B cell (primary cell): ENCODE measurements around the gene PTPRU. TPM values are rescaled to one million over a fixed set of nuclear protein-coding genes. Genes with fewer than 3 reads are reported as not detected.

Experiments
- ATAC-seq: fragments of 200-7000 bp; cut with Tn5 transposase; one replicate; pipeline ENCODE4 v1.10.0; 2021; ENCODE audit warnings: low read depth, mild to moderate bottlenecking, moderate number of reproducible peaks, moderate library complexity
- CTCF ChIA-PET: fragments of 350-600 bp; sonication (Branson Sonifier 250); formaldehyde crosslinking; loops from one replicate; lab custom pipeline; 2021; ENCODE audit warnings: antibody characterized with exemption, inconsistent platforms; lab: Charles Lee
- POLR2A ChIA-PET: fragments of 350-600 bp; sonication (Branson Sonifier 250); formaldehyde crosslinking; loops from one replicate; lab custom pipeline; 2021; ENCODE audit warnings: antibody characterized with exemption; lab: Charles Lee
- DNase-seq: peaks from one replicate; pipeline ENCODE4 v3.0.0; 2013
- H2AFZ ChIP-seq: 2 replicates; pipeline ENCODE4 v1.6.1; 2012; ENCODE audit warnings: mild to moderate bottlenecking, low read depth, low read length; ENCODE audit not compliant: insufficient read depth, poor library complexity, severe bottlenecking
- H3K27ac ChIP-seq, 2 donors: 1 replicate in 1 of 2; 2 replicates in 1 of 2; pipeline ENCODE4 v1.5.1; 2012 to 2013; ENCODE audit warnings: low read length in 2 of 2, mild to moderate bottlenecking in 2 of 2, moderate library complexity in 1 of 2
- H3K27me3 ChIP-seq, 4 experiments: fragments of 200-600 bp in 1 of 4; sonication (generic) in 1 of 4; replicated peaks in 1 of 4; 1 replicate in 2 of 4; 2 replicates in 2 of 4; pipeline versions ENCODE4 v1.6.1 to v1.7.0; 2013 to 2016; ENCODE audit warnings: low read length in 3 of 4, mild to moderate bottlenecking in 2 of 4, mixed read lengths in 1 of 4, moderate library complexity in 1 of 4; ENCODE audit not compliant: insufficient read depth in 4 of 4, control insufficient read depth in 3 of 4; ENCODE audit errors: control extremely low read depth in 1 of 4
- H3K36me3 ChIP-seq, 2 experiments: replicated peaks in 1 of 2; 1 replicate in 1 of 2; 2 replicates in 1 of 2; pipeline versions ENCODE4 v1.6.1 to v1.7.1; 2013; ENCODE audit warnings: low read length in 1 of 2; ENCODE audit not compliant: insufficient read depth in 2 of 2, control insufficient read depth in 1 of 2; ENCODE audit errors: control extremely low read depth in 1 of 2, extremely low read depth in 1 of 2
- H3K4me1 ChIP-seq, 2 donors: fragments of 200-600 bp in 1 of 2; sonication (generic) in 1 of 2; 1 replicate in 1 of 2; 2 replicates in 1 of 2; pipeline versions ENCODE4 v1.5.1 to v1.6.1; 2013 to 2017; ENCODE audit warnings: low read length in 2 of 2; ENCODE audit not compliant: control insufficient read depth in 2 of 2, insufficient read depth in 2 of 2
- H3K4me2 ChIP-seq: replicated peaks from 2 replicates; pipeline ENCODE3; 2012; ENCODE audit warnings: mild to moderate bottlenecking, low read depth, low read length; ENCODE audit not compliant: poor library complexity, severe bottlenecking
- H3K4me3 ChIP-seq, 5 experiments: fragments of 200-600 bp in 1 of 5; sonication (generic) in 1 of 5; 1 replicate in 3 of 5; 2 replicates in 2 of 5; pipeline versions ENCODE4 v1.5.1 to v1.7.0; 2011 to 2016; ENCODE audit warnings: low read length in 4 of 5, mild to moderate bottlenecking in 4 of 5, low read depth in 2 of 5, control low read depth in 1 of 5, moderate library complexity in 1 of 5; ENCODE audit not compliant: insufficient read depth in 1 of 5; ENCODE audit errors: control extremely low read depth in 1 of 5, extremely low read depth in 1 of 5
- H3K79me2 ChIP-seq: fragments of 200-600 bp; sonication (generic); one replicate; pipeline ENCODE4 v1.6.0; 2016; ENCODE audit warnings: low read length; ENCODE audit not compliant: control insufficient read depth, insufficient read depth
- H3K9ac ChIP-seq: fragments of 200-600 bp; sonication (generic); 2 replicates; pipeline ENCODE4 v1.6.1; 2017; ENCODE audit warnings: mild to moderate bottlenecking, low read length, moderate library complexity
- H3K9me3 ChIP-seq, 3 donors: one replicate each; pipeline versions ENCODE4 v1.6.1 to v1.7.1; 2013; ENCODE audit warnings: low read length in 2 of 3; ENCODE audit not compliant: control insufficient read depth in 2 of 3, insufficient read depth in 1 of 3; ENCODE audit errors: control extremely low read depth in 1 of 3
- H4K20me1 ChIP-seq: 2 replicates; pipeline ENCODE4 v1.6.0; 2012; ENCODE audit warnings: mild to moderate bottlenecking, low read length; ENCODE audit not compliant: insufficient read depth, control insufficient read depth, poor library complexity, severe bottlenecking
- H3K27ac Mint-ChIP-seq: one replicate; pipeline ENCODE4 v1.8.0; 2021; ENCODE audit warnings: mixed read lengths
- H3K27me3 Mint-ChIP-seq: one replicate; pipeline ENCODE4 v1.8.0; 2021; ENCODE audit warnings: mixed read lengths
- H3K4me1 Mint-ChIP-seq: one replicate; pipeline ENCODE4 v1.8.0; 2021; ENCODE audit warnings: mixed read lengths
- H3K4me3 Mint-ChIP-seq: one replicate; pipeline ENCODE4 v1.8.0; 2021; ENCODE audit warnings: mixed read lengths
- H3K9me3 Mint-ChIP-seq: one replicate; pipeline ENCODE4 v1.8.0; 2022; ENCODE audit warnings: mixed read lengths; ENCODE audit not compliant: insufficient read depth
- EZH2 ChIP-seq: IDR thresholded peaks from 2 replicates; pipeline ENCODE4 v1.6.1; 2012; ENCODE audit warnings: borderline replicate concordance, low read depth, mild to moderate bottlenecking, moderate library complexity, low read length; ENCODE audit not compliant: insufficient read depth, poor library complexity, severe bottlenecking
- WGBS: methylation state at CpG from one replicate; pipeline ENCODE4 v1.1.5; 2013; ENCODE audit warnings: missing lambda C conversion rate; ENCODE audit not compliant: insufficient coverage; 5-methylcytosine and 5-hydroxymethylcytosine counted together
- intact Hi-C: fragments of 100-400 bp; cut with micrococcal nuclease; formaldehyde crosslinking; loops from one replicate; pipeline ENCODE4 v1.10.0; 2022
- polyA plus RNA-seq: library from polyadenylated mRNA; depleted of rRNA; stranded (reverse); fragments of >200 nt; gene quantifications from 2 replicates; pipeline ENCODE4 v1.2.3, GENCODE V29; 2012
- total RNA-seq, 2 donors: library from RNA; stranded (reverse); fragments of 120-200 nt in 1 of 2; gene quantifications; 1 replicate in 1 of 2; 2 replicates in 1 of 2; pipeline versions ENCODE4 v1.2.3 to v1.2.4, GENCODE V29; 2013 to 2022
- TF ChIP-seq, protein P1 (sequence below): fragments of 200-600 bp; IDR thresholded peaks from one replicate; pipeline ENCODE4 v1.8.0; 2022; ENCODE audit warnings: antibody characterized with exemption, mild to moderate bottlenecking

PTPRU gene
- total and polyA plus RNA-seq, 2 donors (not counting 1 experiment from before 2014, with no cell fraction given), result 0.10 to 0.25 TPM

DNA sequence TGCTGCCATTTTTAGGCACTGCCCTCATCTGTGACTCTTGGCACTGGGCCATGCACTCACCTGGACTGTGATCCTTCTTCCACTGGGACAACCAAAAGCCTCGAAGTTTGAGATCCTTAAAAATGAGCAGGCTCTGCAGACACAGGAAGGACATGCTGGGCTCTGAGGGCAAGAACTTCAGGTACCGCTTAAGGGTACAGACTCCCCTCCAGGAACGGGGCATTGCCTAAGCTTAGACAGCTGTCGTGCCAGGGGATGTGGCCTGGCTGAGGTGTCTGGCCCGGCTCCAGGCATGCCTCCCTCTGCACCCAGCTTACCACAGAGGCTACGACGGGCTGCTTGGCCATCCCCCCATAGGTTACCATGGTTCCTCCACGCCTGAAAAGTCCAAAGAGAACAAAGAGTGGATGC lies 40.4 kb upstream of the PTPRU start:
- H4K20me1 ChIP-seq, result no peaks in the 10 kb centered on the region
- no peak overlapping the region for H3K4me3 ChIP-seq
- H3K36me3 ChIP-seq, result peaks cover 0 to 8% of the 10 kb centered on the region in 2 experiments
- TF ChIP-seq, protein P1, sequence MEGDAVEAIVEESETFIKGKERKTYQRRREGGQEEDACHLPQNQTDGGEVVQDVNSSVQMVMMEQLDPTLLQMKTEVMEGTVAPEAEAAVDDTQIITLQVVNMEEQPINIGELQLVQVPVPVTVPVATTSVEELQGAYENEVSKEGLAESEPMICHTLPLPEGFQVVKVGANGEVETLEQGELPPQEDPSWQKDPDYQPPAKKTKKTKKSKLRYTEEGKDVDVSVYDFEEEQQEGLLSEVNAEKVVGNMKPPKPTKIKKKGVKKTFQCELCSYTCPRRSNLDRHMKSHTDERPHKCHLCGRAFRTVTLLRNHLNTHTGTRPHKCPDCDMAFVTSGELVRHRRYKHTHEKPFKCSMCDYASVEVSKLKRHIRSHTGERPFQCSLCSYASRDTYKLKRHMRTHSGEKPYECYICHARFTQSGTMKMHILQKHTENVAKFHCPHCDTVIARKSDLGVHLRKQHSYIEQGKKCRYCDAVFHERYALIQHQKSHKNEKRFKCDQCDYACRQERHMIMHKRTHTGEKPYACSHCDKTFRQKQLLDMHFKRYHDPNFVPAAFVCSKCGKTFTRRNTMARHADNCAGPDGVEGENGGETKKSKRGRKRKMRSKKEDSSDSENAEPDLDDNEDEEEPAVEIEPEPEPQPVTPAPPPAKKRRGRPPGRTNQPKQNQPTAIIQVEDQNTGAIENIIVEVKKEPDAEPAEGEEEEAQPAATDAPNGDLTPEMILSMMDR, result no peak
- TF ChIP-seq EZH2, result no peak
- no peak overlapping the region for H3K27ac Mint-ChIP-seq
- H3K79me2 ChIP-seq, result no peaks in the 10 kb centered on the region
- intact Hi-C loops, result no loop called here
- 42% methylated on average over 8 of the region's 8 CpGs for WGBS
- no peaks in the 10 kb centered on the region for H3K4me1 Mint-ChIP-seq
- H3K9me3 ChIP-seq, result no peaks in the 10 kb centered on the region
- no peaks in the 10 kb centered on the region for H3K27me3 ChIP-seq
- no peak overlapping the region for H3K4me2 ChIP-seq
- no peaks in the 10 kb centered on the region for H3K4me1 ChIP-seq
- ChIA-PET CTCF (interaction anchor here (1.2 to 2.9 kb wide), 2 partner anchors 14 to 315 kb away, joined by 3 to 17 read pairs; no protein-coding TSS in a partner anchor), POLR2A (no interaction called here)
- H2AFZ ChIP-seq, result no peak overlapping the region
- DNase-seq (no peak), ATAC-seq (no peak)
- H3K9me3 Mint-ChIP-seq, result no peaks in the 10 kb centered on the region
- no peak overlapping the region for H3K27ac ChIP-seq
- H3K9ac ChIP-seq, result no peak overlapping the region
- no peak overlapping the region for H3K4me3 Mint-ChIP-seq
- no peaks in the 10 kb centered on the region for H3K27me3 Mint-ChIP-seq

DNA sequence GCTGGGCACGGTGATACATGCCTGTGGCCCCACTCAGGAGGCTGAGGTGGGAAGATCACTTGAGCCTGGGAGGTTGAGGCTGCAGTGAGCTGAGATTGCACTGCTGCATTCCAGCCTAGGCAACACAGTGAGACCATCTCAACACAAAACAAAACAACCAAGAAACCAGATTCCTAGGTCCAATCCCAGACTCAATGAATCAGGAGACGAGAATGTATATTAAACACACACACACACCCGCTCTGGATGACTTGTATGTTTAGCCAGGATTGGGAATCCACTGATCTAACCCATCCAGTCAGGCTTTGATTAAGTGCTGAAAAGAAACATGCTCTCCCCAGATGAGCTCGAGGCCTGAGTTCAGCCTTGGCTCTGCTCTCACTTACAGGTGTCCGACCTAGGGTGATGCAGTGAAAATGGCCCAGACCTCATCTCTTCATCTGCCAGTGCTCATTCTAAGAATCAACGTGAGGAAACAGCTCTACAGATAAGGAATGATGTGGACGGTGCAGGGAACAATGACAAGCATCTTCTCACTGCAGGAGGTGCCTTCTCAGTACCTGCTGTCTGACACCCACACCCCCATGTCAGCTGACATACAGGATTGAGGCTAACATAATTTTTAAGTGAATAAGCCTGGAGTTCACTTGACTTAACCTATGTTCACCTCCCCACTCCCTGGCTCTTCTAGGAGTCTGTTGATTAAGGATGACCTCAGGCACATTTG lies 39.3 kb upstream of the PTPRU start:
- CTCF ChIA-PET, result interaction anchor here (0.9 to 2.9 kb wide), 11 partner anchors 10 to 412 kb away, joined by 3 to 17 read pairs (median 6); partner anchors contain the start of gene SRSF4
- POLR2A ChIA-PET, result interaction anchor here (1.0 kb wide), 1 partner anchor 16 kb away, joined by 3 read pairs; the partner anchor contains the start of gene SRSF4
- no peaks in the 10 kb centered on the region for H3K79me2 ChIP-seq
- peaks cover 0 to 8% of the 10 kb centered on the region in 2 experiments for H3K36me3 ChIP-seq
- no peak overlapping the region for H3K4me3 Mint-ChIP-seq
- H3K9me3 Mint-ChIP-seq, result no peaks in the 10 kb centered on the region
- no peak overlapping the region for H3K4me3 ChIP-seq
- H3K4me2 ChIP-seq, result no peak overlapping the region
- intact Hi-C loops, result no loop called here
- H3K27me3 ChIP-seq, result no peaks in the 10 kb centered on the region
- H3K9ac ChIP-seq, result no peak overlapping the region
- no peak overlapping the region for H3K27ac Mint-ChIP-seq
- no peaks in the 10 kb centered on the region for H3K4me1 ChIP-seq
- no peaks in the 10 kb centered on the region for H3K4me1 Mint-ChIP-seq
- ATAC-seq (no peak), DNase-seq (no peak)
- H3K9me3 ChIP-seq, result no peaks in the 10 kb centered on the region
- H4K20me1 ChIP-seq, result no peaks in the 10 kb centered on the region
- H3K27me3 Mint-ChIP-seq, result no peaks in the 10 kb centered on the region
- TF ChIP-seq, protein P1, result no peak
- TF ChIP-seq EZH2, result no peak
- no peak overlapping the region for H2AFZ ChIP-seq
- H3K27ac ChIP-seq, result no peak overlapping the region
- WGBS, result 87% methylated on average over 5 of the region's 7 CpGs
